NCI-H774 (cell line): ENCODE data around the gene TPPP2.

Source experiments
- DNase-seq: peaks from one replicate; lab custom pipeline; 2025; lab: John Stamatoyannopoulos, UW

TPPP2 gene

GRCh38 chr14:21077672-21078071 is 47.7 kb downstream of the TPPP2 start:
- no peak for DNase-seq

GRCh38 chr14:21078287-21078686 is 48.3 kb downstream of the TPPP2 start:
- DNase-seq: no peak

GRCh38 chr14:21078726-21079125 is 48.7 kb downstream of the TPPP2 start:
- no peak for DNase-seq

- no peak for DNase-seq
Measured at GRCh38 chr14:21081521-21082142, 51.6 kb downstream of the TPPP2 start.
